ENCODE measurements around the gene CBR1.
"Not testable (repeated sequence)": the region's sequence is repeated elsewhere in the genome, so short reads cannot be mapped to it uniquely, and the experiment has no call there.

Gene CBR1

GRCh38 chr21:36052860-36053714 is 16.7 kb upstream of the CBR1 start:
- no peak for DNase-seq (ENCODE audit: low spot score)

- no peak for DNase-seq (ENCODE audit: low spot score)
Observed at GRCh38 chr21:36053715-36054062, 16.1 kb upstream of the CBR1 start.

- no peak for DNase-seq (ENCODE audit: low spot score)
Observed at GRCh38 chr21:36055551-36055950, 14.3 kb upstream of the CBR1 start.

- peak; percentile 49 for DNase-seq (ENCODE audit: low spot score)
Observed at GRCh38 chr21:36059823-36060158, 10.0 kb upstream of the CBR1 start.

GRCh38 chr21:36060159-36060921 is 9.5 kb upstream of the CBR1 start, which contains the start of gene SETD4:
Gene SETD4, minus strand, starts transcription at chr21:36060526. Its CDS starts 1,638 bp downstream, at chr21:36058888.
- peak; percentile 93 for DNase-seq (ENCODE audit: low spot score)

- DNase-seq (ENCODE audit: low spot score), result no peak
Observed at GRCh38 chr21:36061445-36061844, 8.4 kb upstream of the CBR1 start.

GRCh38 chr21:36063375-36064084 is 6.3 kb upstream of the CBR1 start:
- no peak for DNase-seq (ENCODE audit: low spot score)

- DNase-seq (ENCODE audit: low spot score), result no peak
Observed at GRCh38 chr21:36064085-36064460, 5.8 kb upstream of the CBR1 start.

- peak; percentile 55 for DNase-seq (ENCODE audit: low spot score)
Observed at GRCh38 chr21:36065497-36066036, 4.3 kb upstream of the CBR1 start.

GRCh38 chr21:36068748-36069398 is 951 bp upstream of the CBR1 start:
- DNase-seq (ENCODE audit: low spot score), result no peak

GRCh38 chr21:36070999-36071398 is 1.2 kb downstream of the CBR1 start:
- no peak for DNase-seq (ENCODE audit: low spot score)

GRCh38 chr21:36072453-36073162 is 2.8 kb downstream of the CBR1 start:
- no peak for DNase-seq (ENCODE audit: low spot score)

- no peak for DNase-seq (ENCODE audit: low spot score)
Observed at GRCh38 chr21:36073181-36073580, 3.4 kb downstream of the CBR1 start.

- DNase-seq (ENCODE audit: low spot score), result not testable (repeated sequence)
Observed at GRCh38 chr21:36073911-36074310, 4.1 kb downstream of the CBR1 start.

- no peak for DNase-seq (ENCODE audit: low spot score)
Observed at GRCh38 chr21:36075171-36075570, 5.3 kb downstream of the CBR1 start.

GRCh38 chr21:36075953-36076352 is 6.1 kb downstream of the CBR1 start:
- no peak for DNase-seq (ENCODE audit: low spot score)

- DNase-seq (ENCODE audit: low spot score), result no peak
Observed at GRCh38 chr21:36076878-36077655, 7.2 kb downstream of the CBR1 start.

- no peak for DNase-seq (ENCODE audit: low spot score)
Observed at GRCh38 chr21:36077758-36078157, 7.9 kb downstream of the CBR1 start.

- no peak for DNase-seq (ENCODE audit: low spot score)
Observed at GRCh38 chr21:36079010-36079649, 9.3 kb downstream of the CBR1 start.

GRCh38 chr21:36079671-36080070 is 9.8 kb downstream of the CBR1 start:
- DNase-seq (ENCODE audit: low spot score), result no peak

All from LoVo (cell line).